Measurements from ENCODE around the gene HAUS8. TPM values are rescaled to one million over a fixed set of nuclear protein-coding genes. Genes with fewer than 3 reads are reported as not detected.

The HAUS8 gene
- total and polyA plus RNA-seq, 2 donors (not counting 1 experiment from before 2014, with no cell fraction given): 17.6 to 24.9 TPM

DNA sequence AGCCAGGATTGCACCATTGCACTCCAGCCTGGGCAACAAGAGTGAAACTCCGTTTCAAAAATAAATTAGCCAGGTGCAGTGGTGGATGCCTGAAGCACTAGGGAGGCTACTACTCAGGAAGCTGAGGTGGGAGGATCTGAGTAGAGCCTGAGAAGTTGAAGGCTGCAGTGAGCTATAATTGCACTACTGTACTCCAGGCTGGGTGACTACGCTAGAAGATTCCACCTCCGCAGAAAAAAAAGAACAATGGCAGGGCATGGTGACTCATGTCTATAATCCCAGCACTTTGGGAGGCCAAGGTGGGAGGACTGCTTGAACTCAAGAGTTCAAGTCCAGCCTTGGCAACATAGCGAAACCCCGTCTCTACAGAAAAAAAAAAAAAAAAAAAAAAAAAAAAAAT is 20.5 kb downstream of the HAUS8 start:
- ATAC-seq (ENCODE audit: low read depth): no peak
- POLR2A ChIA-PET: no interaction called here

DNA sequence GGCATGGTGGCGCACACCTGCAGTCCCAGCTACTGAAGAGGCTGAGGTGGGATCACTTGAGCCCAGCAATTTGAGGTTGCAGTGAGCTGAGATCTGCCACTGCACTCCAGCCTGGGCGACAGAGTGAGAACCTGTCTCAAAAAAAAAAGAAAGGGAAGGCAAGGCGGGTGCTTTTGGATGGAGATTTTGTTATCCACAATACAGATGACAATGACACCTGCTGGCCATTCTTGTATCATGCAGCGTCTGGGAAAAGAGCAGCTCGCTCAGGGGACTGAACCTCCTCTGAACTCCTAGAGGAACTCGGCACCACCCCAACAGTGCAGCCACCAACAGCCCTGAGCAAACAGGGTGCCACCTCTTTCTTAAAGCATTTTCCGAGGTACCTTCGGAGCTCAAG is 22.8 kb downstream of the HAUS8 start:
- no peak for TF ChIP-seq EZH2 (IDR thresholded peaks at IDR 0.05; ENCODE audit: borderline replicate concordance, insufficient read depth, low read depth, low read length, poor library complexity, severe bottlenecking)
- TF ChIP-seq, protein P1, sequence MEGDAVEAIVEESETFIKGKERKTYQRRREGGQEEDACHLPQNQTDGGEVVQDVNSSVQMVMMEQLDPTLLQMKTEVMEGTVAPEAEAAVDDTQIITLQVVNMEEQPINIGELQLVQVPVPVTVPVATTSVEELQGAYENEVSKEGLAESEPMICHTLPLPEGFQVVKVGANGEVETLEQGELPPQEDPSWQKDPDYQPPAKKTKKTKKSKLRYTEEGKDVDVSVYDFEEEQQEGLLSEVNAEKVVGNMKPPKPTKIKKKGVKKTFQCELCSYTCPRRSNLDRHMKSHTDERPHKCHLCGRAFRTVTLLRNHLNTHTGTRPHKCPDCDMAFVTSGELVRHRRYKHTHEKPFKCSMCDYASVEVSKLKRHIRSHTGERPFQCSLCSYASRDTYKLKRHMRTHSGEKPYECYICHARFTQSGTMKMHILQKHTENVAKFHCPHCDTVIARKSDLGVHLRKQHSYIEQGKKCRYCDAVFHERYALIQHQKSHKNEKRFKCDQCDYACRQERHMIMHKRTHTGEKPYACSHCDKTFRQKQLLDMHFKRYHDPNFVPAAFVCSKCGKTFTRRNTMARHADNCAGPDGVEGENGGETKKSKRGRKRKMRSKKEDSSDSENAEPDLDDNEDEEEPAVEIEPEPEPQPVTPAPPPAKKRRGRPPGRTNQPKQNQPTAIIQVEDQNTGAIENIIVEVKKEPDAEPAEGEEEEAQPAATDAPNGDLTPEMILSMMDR (IDR thresholded peaks at IDR 0.05): peak; percentile 53
- intact Hi-C loops (cut with micrococcal nuclease): loop anchor here (1.0 to 2.0 kb wide), 2 partner anchors 274 to 281 kb away; no protein-coding TSS in a partner anchor
- Histone ChIP-seq H3K4me1 (ENCODE audit: control insufficient read depth in 2 of 2, insufficient read depth in 2 of 2, low read length in 2 of 2) (no peaks in the 10 kb centered on the region), H3K36me3 (replicated peaks in 1 of 2; ENCODE audit: control extremely low read depth in 1 of 2, control insufficient read depth in 1 of 2, extremely low read depth in 1 of 2, insufficient read depth in 2 of 2, low read length in 1 of 2) (peaks cover 0 to 44% of the 10 kb centered on the region in 2 experiments), H3K27me3 (replicated peaks in 1 of 4; ENCODE audit: control extremely low read depth in 1 of 4, control insufficient read depth in 3 of 4, insufficient read depth in 4 of 4, low read length in 3 of 4) (no peaks in the 10 kb centered on the region), H3K4me2 (replicated peaks; ENCODE audit: low read depth, low read length, poor library complexity, severe bottlenecking) (no peak overlapping the region), H2AFZ (ENCODE audit: insufficient read depth, low read depth, low read length, poor library complexity, severe bottlenecking) (no peak overlapping the region), H3K9me3 (ENCODE audit: control extremely low read depth in 1 of 3, control insufficient read depth in 2 of 3, insufficient read depth in 1 of 3, low read length in 2 of 3) (no peaks in the 10 kb centered on the region), H3K27ac (ENCODE audit: low read length in 2 of 2) (no peak overlapping the region), H3K4me3 (ENCODE audit: control extremely low read depth in 1 of 5, extremely low read depth in 1 of 5, insufficient read depth in 1 of 5, low read depth in 2 of 5, low read length in 4 of 5) (no peak overlapping the region), H3K79me2 (ENCODE audit: control insufficient read depth, insufficient read depth, low read length) (no peaks in the 10 kb centered on the region), H3K9ac (ENCODE audit: low read length) (no peak overlapping the region), H4K20me1 (ENCODE audit: control insufficient read depth, insufficient read depth, low read length, poor library complexity, severe bottlenecking) (no peaks in the 10 kb centered on the region)
- Mint-ChIP-seq H3K4me3 (no peak overlapping the region), H3K27ac (no peak overlapping the region), H3K4me1 (no peaks in the 10 kb centered on the region), H3K27me3 (no peaks in the 10 kb centered on the region), H3K9me3 (ENCODE audit: insufficient read depth) (no peaks in the 10 kb centered on the region)
- no peak for ATAC-seq (ENCODE audit: low read depth)
- WGBS (ENCODE audit: insufficient coverage): 81% methylated on average over 6 of the region's 8 CpGs
- peak; percentile 49 for DNase-seq
- POLR2A ChIA-PET: interaction anchor here (0.7 kb wide), 1 partner anchor 257 kb away, joined by 3 read pairs; the partner anchor contains the start of gene DDA1
- CTCF ChIA-PET: interaction anchor here (0.7 to 2.0 kb wide), 12 partner anchors 12 to 464 kb away, joined by 3 to 15 read pairs (median 3); no protein-coding TSS in a partner anchor

More for the DNA sequence above, 20.5 kb downstream of the HAUS8 start:
- Mint-ChIP-seq H3K9me3 (ENCODE audit: insufficient read depth) (no peaks in the 10 kb centered on the region), H3K4me3 (no peak overlapping the region), H3K27me3 (no peaks in the 10 kb centered on the region), H3K27ac (no peak overlapping the region), H3K4me1 (no peaks in the 10 kb centered on the region)
- CTCF ChIA-PET: no interaction called here
- WGBS (ENCODE audit: insufficient coverage): 97% methylated on average over 3 of the region's 5 CpGs
- Histone ChIP-seq H2AFZ (ENCODE audit: insufficient read depth, low read depth, low read length, poor library complexity, severe bottlenecking) (no peak overlapping the region), H3K79me2 (ENCODE audit: control insufficient read depth, insufficient read depth, low read length) (no peaks in the 10 kb centered on the region), H4K20me1 (ENCODE audit: control insufficient read depth, insufficient read depth, low read length, poor library complexity, severe bottlenecking) (no peaks in the 10 kb centered on the region), H3K9me3 (ENCODE audit: control extremely low read depth in 1 of 3, control insufficient read depth in 2 of 3, insufficient read depth in 1 of 3, low read length in 2 of 3) (peaks cover 4 to 18% (median 16%) of the 10 kb centered on the region in 3 donors), H3K4me2 (replicated peaks; ENCODE audit: low read depth, low read length, poor library complexity, severe bottlenecking) (no peak overlapping the region), H3K4me3 (ENCODE audit: control extremely low read depth in 1 of 5, extremely low read depth in 1 of 5, insufficient read depth in 1 of 5, low read depth in 2 of 5, low read length in 4 of 5) (no peak overlapping the region), H3K27ac (ENCODE audit: low read length in 2 of 2) (no peak overlapping the region), H3K36me3 (replicated peaks in 1 of 2; ENCODE audit: control extremely low read depth in 1 of 2, control insufficient read depth in 1 of 2, extremely low read depth in 1 of 2, insufficient read depth in 2 of 2, low read length in 1 of 2) (peaks cover 10 to 57% of the 10 kb centered on the region in 2 experiments), H3K9ac (ENCODE audit: low read length) (no peak overlapping the region), H3K27me3 (replicated peaks in 1 of 4; ENCODE audit: control extremely low read depth in 1 of 4, control insufficient read depth in 3 of 4, insufficient read depth in 4 of 4, low read length in 3 of 4) (no peaks in the 10 kb centered on the region), H3K4me1 (ENCODE audit: control insufficient read depth in 2 of 2, insufficient read depth in 2 of 2, low read length in 2 of 2) (no peaks in the 10 kb centered on the region)
- intact Hi-C loops (cut with micrococcal nuclease): no loop called here
- no peak for DNase-seq
- TF ChIP-seq, protein P1 (IDR thresholded peaks at IDR 0.05): no peak
- no peak for TF ChIP-seq EZH2 (IDR thresholded peaks at IDR 0.05; ENCODE audit: borderline replicate concordance, insufficient read depth, low read depth, low read length, poor library complexity, severe bottlenecking)
